Psoas muscle (tissue), 8 donors: ENCODE measurements around the gene LTO1. TPM values are rescaled to one million over a fixed set of nuclear protein-coding genes. Genes with fewer than 3 reads are reported as not detected.

ENCODE experiments used
- ATAC-seq, 4 donors: fragments of 200-7000 bp; cut with Tn5 transposase; one replicate each; pipeline ENCODE4 v1.9.1; 2020; ENCODE audit warnings: moderate library complexity in 3 of 4, mild to moderate bottlenecking in 2 of 4
- DNase-seq, 2 donors: peaks; one replicate each; pipeline ENCODE4 v3.0.0-alpha.2; 2020
- H3K27ac ChIP-seq: fragments of 200-600 bp; one replicate; pipeline ENCODE4 v1.8.0; 2022
- H3K27me3 ChIP-seq, 3 donors: fragments of 200-600 bp in 1 of 3; one replicate each; pipeline versions ENCODE4 v1.6.1 to v1.8.0; 2013 to 2022; ENCODE audit warnings: low read length in 2 of 3, mild to moderate bottlenecking in 2 of 3, moderate library complexity in 1 of 3; ENCODE audit not compliant: insufficient read depth in 3 of 3
- H3K36me3 ChIP-seq, 2 donors: fragments of 200-600 bp in 1 of 2; one replicate each; pipeline versions ENCODE4 v1.6.1 to v1.8.0; 2013 to 2022; ENCODE audit warnings: low read depth in 1 of 2, mild to moderate bottlenecking in 1 of 2, moderate library complexity in 1 of 2; ENCODE audit not compliant: insufficient read depth in 1 of 2
- H3K4me1 ChIP-seq: fragments of 200-600 bp; one replicate; pipeline ENCODE4 v1.8.0; 2022
- H3K4me3 ChIP-seq: fragments of 200-600 bp; one replicate; pipeline ENCODE4 v1.8.0; 2022; ENCODE audit warnings: mild to moderate bottlenecking
- H3K9me3 ChIP-seq: fragments of 200-600 bp; one replicate; pipeline ENCODE4 v1.8.0; 2022
- CTCF ChIP-seq: fragments of 200-600 bp; IDR thresholded peaks from one replicate; pipeline ENCODE4 v1.8.0; 2022; ENCODE audit warnings: antibody characterized with exemption
- WGBS, 3 donors: extraction: QIAGEN DNeasy Blood & Tissue Kit; methylation state at CpG; one replicate each; pipeline versions ENCODE4 v1.1.6 to v1.1.7; 2013; 5-methylcytosine and 5-hydroxymethylcytosine counted together
- intact Hi-C, 2 donors: fragments of 100-400 bp; cut with DNase I; formaldehyde crosslinking; loops; one replicate each; pipeline versions ENCODE4 v1.11.0 to v1.14.2; 2022
- polyA plus RNA-seq, 3 donors: library from polyadenylated mRNA; stranded (reverse); fragments of 200-250 nt; gene quantifications; one replicate each; pipeline ENCODE4 v1.2.3, GENCODE V29; 2013
- total RNA-seq, 4 donors: library from RNA; stranded (reverse); fragmentation: NEBNext Ultra II Directional in 2 of 4; extraction: Animal tissue kit (Norgen Biotek cat#: 25700) in 2 of 4; gene quantifications; one replicate each; pipeline versions ENCODE4 v1.2.1 to v1.2.4, GENCODE V29; 2021 to 2023
- donor health status: healthy with polysubstance abuse.
- donor health status: DM: no; HTN: no; CAD: no; lungs with moderate emphysema.
- donor health status: Bipolar disorder and iron deficiency.
- donor health status: healthy.
- donor health status: DM: yes; HTN: yes; CAD: no.
- donor health status: DM: no; HTN: no; CAD: no.
- donor health status: DM: no; HTN: no; CAD: no.
- donor health status: DM: yes; HTN: yes; CAD: no.

LTO1 gene
- total and polyA plus RNA-seq, 7 donors: 8.5 to 28.1 (median 9.2) TPM

DNA sequence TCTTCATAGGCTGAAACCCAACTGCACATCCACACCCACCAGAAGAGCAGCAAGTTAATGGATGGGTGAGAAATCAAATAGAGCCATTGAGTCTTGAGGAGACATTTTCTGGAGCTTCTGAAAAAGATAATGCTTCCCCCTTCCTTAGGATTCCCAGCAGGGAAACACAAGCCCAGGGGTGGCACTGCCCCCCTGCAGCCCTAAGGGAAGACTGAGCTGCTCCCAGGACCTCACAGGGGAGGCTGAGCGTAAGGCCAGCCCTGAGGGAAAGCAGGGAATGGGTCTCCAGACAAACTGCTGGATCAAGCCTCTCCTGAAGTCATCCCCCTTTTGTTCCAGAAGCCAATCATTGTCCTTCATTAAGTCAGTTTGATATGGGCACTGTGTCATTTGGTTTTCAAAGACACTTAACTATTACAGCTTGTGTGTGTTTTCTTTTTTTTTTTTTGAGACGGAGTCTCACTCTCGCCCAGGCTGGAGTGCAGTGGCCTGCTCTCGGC lies 15.1 kb downstream of the LTO1 start:
- intact Hi-C loops: no loop called here
- Histone ChIP-seq H3K4me1 (no peaks in the 10 kb centered on the region), H3K9me3 (no peaks in the 10 kb centered on the region), H3K27me3 (no peaks in the 10 kb centered on the region), H3K27ac (no peak overlapping the region), H3K36me3 (peaks cover 9 to 39% of the 10 kb centered on the region in 2 donors), H3K4me3 (no peak overlapping the region)
- DNase-seq (no peak), ATAC-seq (no peak)
- 95 to 99% (median 98%) methylated on average over 4 of the region's 4 CpGs for WGBS, 3 donors
- TF ChIP-seq CTCF: no peak

GRCh38 chr11:69659591-69659990 lies 15.6 kb downstream of the LTO1 start:
- DNase-seq (peak in 1 of 2 donors; percentile 14), ATAC-seq (no peak)
- Histone ChIP-seq H3K27me3 (no peaks in the 10 kb centered on the region), H3K9me3 (no peaks in the 10 kb centered on the region), H3K4me1 (no peaks in the 10 kb centered on the region), H3K4me3 (no peak overlapping the region), H3K36me3 (peaks cover 7 to 35% of the 10 kb centered on the region in 2 donors), H3K27ac (no peak overlapping the region)
- intact Hi-C loops: no loop called here
- no peak for TF ChIP-seq CTCF
- WGBS, 3 donors: 87 to 93% (median 87%) methylated on average over 12 of the region's 12 CpGs

GRCh38 chr11:69658626-69659450 lies 16.3 kb downstream of the LTO1 start:
- Histone ChIP-seq H3K4me1 (no peaks in the 10 kb centered on the region), H3K9me3 (no peaks in the 10 kb centered on the region), H3K36me3 (peaks cover under 1 to 32% of the 10 kb centered on the region in 2 donors), H3K27me3 (no peaks in the 10 kb centered on the region), H3K27ac (no peak overlapping the region), H3K4me3 (no peak overlapping the region)
- DNase-seq (peak in 1 of 2 donors; percentile 10), ATAC-seq (no peak)
- no peak for TF ChIP-seq CTCF
- 53 to 63% (median 54%) methylated on average over 18 of the region's 18 CpGs for WGBS, 3 donors
- intact Hi-C loops: no loop called here

GRCh38 chr11:69657911-69658625 lies 17.1 kb downstream of the LTO1 start:
- DNase-seq: peak in 1 of 2 donors; percentile 48
- intact Hi-C loops: no loop called here
- ATAC-seq: no peak

More at GRCh38 chr11:69657911-69658625, 17.1 kb downstream of the LTO1 start:
- H3K27me3 ChIP-seq: no peaks in the 10 kb centered on the region
- peaks cover 0 to 32% of the 10 kb centered on the region in 2 donors for H3K36me3 ChIP-seq
- H3K4me1 ChIP-seq: no peaks in the 10 kb centered on the region
- no peak for TF ChIP-seq CTCF
- no peak overlapping the region for H3K4me3 ChIP-seq
- H3K9me3 ChIP-seq: no peaks in the 10 kb centered on the region
- 54 to 65% (median 62%) methylated on average over 27 of the region's 27 CpGs for WGBS, 3 donors
- H3K27ac ChIP-seq: no peak overlapping the region
